ENCODE data around the gene NLGN1.

Gene NLGN1

GRCh38 chr3:173890091-173890490, 492.5 kb downstream of the NLGN1 start:
- in situ Hi-C loops (cut with HindIII; ENCODE audit: low pct_unique_long_range_greater_than_20kb, low sequenced_read_pairs) = no loop called here
- DNase-seq (ENCODE audit: low read depth in 1 of 2, low spot score in 1 of 2) = no peak
- TF ChIP-seq JUND (IDR thresholded peaks at IDR 0.05; ENCODE audit: low read depth) = no peak

GRCh38 chr3:173891272-173892100, 493.9 kb downstream of the NLGN1 start:
- TF ChIP-seq JUND (IDR thresholded peaks at IDR 0.05; ENCODE audit: low read depth) = no peak
- no peak for DNase-seq (ENCODE audit: low read depth in 1 of 2, low spot score in 1 of 2)
- in situ Hi-C loops (cut with HindIII; ENCODE audit: low pct_unique_long_range_greater_than_20kb, low sequenced_read_pairs) = no loop called here

GRCh38 chr3:173892547-173892946, 495.0 kb downstream of the NLGN1 start:
- TF ChIP-seq JUND (IDR thresholded peaks at IDR 0.05; ENCODE audit: low read depth) = no peak
- DNase-seq (ENCODE audit: low read depth in 1 of 2, low spot score in 1 of 2) = no peak
- in situ Hi-C loops (cut with HindIII; ENCODE audit: low pct_unique_long_range_greater_than_20kb, low sequenced_read_pairs) = no loop called here

GRCh38 chr3:173893066-173893465, 495.5 kb downstream of the NLGN1 start:
- no peak for DNase-seq (ENCODE audit: low read depth in 1 of 2, low spot score in 1 of 2)
- TF ChIP-seq JUND (IDR thresholded peaks at IDR 0.05; ENCODE audit: low read depth) = no peak
- in situ Hi-C loops (cut with HindIII; ENCODE audit: low pct_unique_long_range_greater_than_20kb, low sequenced_read_pairs) = no loop called here

- TF ChIP-seq JUND (IDR thresholded peaks at IDR 0.05; ENCODE audit: low read depth) = no peak
- DNase-seq (ENCODE audit: low read depth in 1 of 2, low spot score in 1 of 2) = no peak
- in situ Hi-C loops (cut with HindIII; ENCODE audit: low pct_unique_long_range_greater_than_20kb, low sequenced_read_pairs) = no loop called here
Measured at GRCh38 chr3:173893835-173894234, 496.3 kb downstream of the NLGN1 start.

GRCh38 chr3:173897631-173898030, 500.1 kb downstream of the NLGN1 start:
- DNase-seq (ENCODE audit: low read depth in 1 of 2, low spot score in 1 of 2) = no peak
- in situ Hi-C loops (cut with HindIII; ENCODE audit: low pct_unique_long_range_greater_than_20kb, low sequenced_read_pairs) = no loop called here
- TF ChIP-seq JUND (IDR thresholded peaks at IDR 0.05; ENCODE audit: low read depth) = no peak

- DNase-seq (ENCODE audit: low read depth in 1 of 2, low spot score in 1 of 2) = no peak
- in situ Hi-C loops (cut with HindIII; ENCODE audit: low pct_unique_long_range_greater_than_20kb, low sequenced_read_pairs) = no loop called here
- TF ChIP-seq JUND (IDR thresholded peaks at IDR 0.05; ENCODE audit: low read depth) = no peak
Measured at GRCh38 chr3:173901649-173902048, 504.1 kb downstream of the NLGN1 start.

- peak; percentile 35; the same call in 1 of the 2 replicates for TF ChIP-seq JUND (IDR thresholded peaks at IDR 0.05; ENCODE audit: low read depth)
- peak in 1 of 2 experiments; percentile 52 for DNase-seq (ENCODE audit: low read depth in 1 of 2, low spot score in 1 of 2)
- in situ Hi-C loops (cut with HindIII; ENCODE audit: low pct_unique_long_range_greater_than_20kb, low sequenced_read_pairs) = no loop called here
Measured at GRCh38 chr3:173902401-173902800, 504.9 kb downstream of the NLGN1 start.

GRCh38 chr3:173902871-173903270, 505.3 kb downstream of the NLGN1 start:
- no peak for DNase-seq (ENCODE audit: low read depth in 1 of 2, low spot score in 1 of 2)

GRCh38 chr3:173905381-173905780, 507.8 kb downstream of the NLGN1 start:
- in situ Hi-C loops (cut with HindIII; ENCODE audit: low pct_unique_long_range_greater_than_20kb, low sequenced_read_pairs) = no loop called here
- TF ChIP-seq JUND (IDR thresholded peaks at IDR 0.05; ENCODE audit: low read depth) = no peak

More at GRCh38 chr3:173902871-173903270, 505.3 kb downstream of the NLGN1 start:
- in situ Hi-C loops (cut with HindIII; ENCODE audit: low pct_unique_long_range_greater_than_20kb, low sequenced_read_pairs) = no loop called here
- no peak for TF ChIP-seq JUND (IDR thresholded peaks at IDR 0.05; ENCODE audit: low read depth)

GRCh38 chr3:173911446-173911845, 513.9 kb downstream of the NLGN1 start:
- DNase-seq (ENCODE audit: low read depth in 1 of 2, low spot score in 1 of 2) = no peak
- in situ Hi-C loops (cut with HindIII; ENCODE audit: low pct_unique_long_range_greater_than_20kb, low sequenced_read_pairs) = no loop called here
- no peak for TF ChIP-seq JUND (IDR thresholded peaks at IDR 0.05; ENCODE audit: low read depth)

More at GRCh38 chr3:173905381-173905780, 507.8 kb downstream of the NLGN1 start:
- DNase-seq (ENCODE audit: low read depth in 1 of 2, low spot score in 1 of 2) = no peak

GRCh38 chr3:173912126-173912525, 514.6 kb downstream of the NLGN1 start:
- in situ Hi-C loops (cut with HindIII; ENCODE audit: low pct_unique_long_range_greater_than_20kb, low sequenced_read_pairs) = no loop called here
- DNase-seq (ENCODE audit: low read depth in 1 of 2, low spot score in 1 of 2) = peak; percentile 44 to 77
- TF ChIP-seq JUND (IDR thresholded peaks at IDR 0.05; ENCODE audit: low read depth) = peak; percentile 96

- DNase-seq (ENCODE audit: low read depth in 1 of 2, low spot score in 1 of 2) = peak in 1 of 2 experiments; percentile 37
- in situ Hi-C loops (cut with HindIII; ENCODE audit: low pct_unique_long_range_greater_than_20kb, low sequenced_read_pairs) = no loop called here
- 0 out of 2 replicates have a peak, but pooled peaks have one; percentile 2 for TF ChIP-seq JUND (IDR thresholded peaks at IDR 0.05; ENCODE audit: low read depth)
Measured at GRCh38 chr3:173913397-173913796, 515.9 kb downstream of the NLGN1 start.
